NCI-H1694 (cell line): ENCODE measurements around the gene TGFBRAP1.

ENCODE experiments used
- DNase-seq: peaks from one replicate; lab custom pipeline; 2025; lab: John Stamatoyannopoulos, UW

The TGFBRAP1 gene

GRCh38 chr2:105313877-105314276 is 15.7 kb downstream of the TGFBRAP1 start:
- no peak for DNase-seq

GRCh38 chr2:105309147-105309545 is 20.4 kb downstream of the TGFBRAP1 start:
- no peak for DNase-seq

DNA sequence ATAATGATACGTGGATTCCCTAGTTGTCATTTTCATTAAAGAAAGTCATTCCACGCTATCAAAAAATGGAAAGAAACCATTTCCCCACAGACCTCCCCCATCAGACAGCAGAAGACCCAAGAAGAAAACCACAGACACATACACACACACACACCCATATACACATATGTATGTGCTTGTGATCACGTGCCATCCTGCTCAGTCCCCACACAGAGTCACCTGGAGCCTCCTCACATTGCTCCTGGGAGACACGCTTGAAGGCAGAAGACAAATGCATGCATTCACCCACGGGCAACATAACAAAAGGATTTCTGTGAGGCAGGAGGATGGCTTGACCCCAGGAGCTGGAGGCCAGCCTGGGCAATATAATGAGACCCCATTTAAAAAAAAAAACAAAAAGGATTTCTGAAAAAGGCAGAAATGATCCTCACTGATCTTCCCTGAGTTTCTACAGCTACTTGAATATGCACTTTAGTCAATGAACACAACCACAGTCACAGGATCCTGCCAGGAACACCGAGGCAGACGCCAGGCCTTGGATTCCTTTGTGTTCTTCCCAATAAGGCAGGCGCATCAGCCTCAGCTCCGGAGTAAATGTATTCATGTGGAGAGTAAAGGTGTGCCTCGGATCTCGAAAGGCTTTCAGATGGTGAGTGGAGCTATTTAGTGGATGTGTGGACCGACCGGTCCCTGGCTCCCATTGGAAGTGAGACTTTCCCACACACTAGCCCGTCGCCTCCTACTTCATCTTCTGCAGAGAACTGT is 21.0 kb downstream of the TGFBRAP1 start:
- DNase-seq = no peak

DNA sequence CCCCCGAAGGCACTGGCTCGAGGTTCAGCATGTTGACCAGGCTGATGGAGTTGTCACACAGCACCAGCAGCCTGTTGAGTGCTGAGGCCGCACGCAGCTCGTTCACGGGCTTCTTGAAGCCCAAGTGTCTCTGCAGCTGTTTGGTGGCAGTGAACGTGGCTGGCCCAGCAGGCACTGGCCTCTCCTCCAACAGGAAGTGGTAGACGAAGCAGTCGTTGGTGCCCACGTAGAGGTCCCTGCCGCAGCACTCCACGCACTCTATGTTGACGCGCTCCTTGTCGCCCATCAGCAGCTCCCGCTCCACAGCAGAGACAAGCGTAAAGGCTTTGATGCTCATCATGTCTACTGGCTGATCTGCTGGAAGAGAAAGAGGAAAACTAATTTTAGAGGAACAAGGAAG is 21.6 kb downstream of the TGFBRAP1 start:
- no peak for DNase-seq

GRCh38 chr2:105307550-105307949 is 22.0 kb downstream of the TGFBRAP1 start:
- DNase-seq = no peak

DNA sequence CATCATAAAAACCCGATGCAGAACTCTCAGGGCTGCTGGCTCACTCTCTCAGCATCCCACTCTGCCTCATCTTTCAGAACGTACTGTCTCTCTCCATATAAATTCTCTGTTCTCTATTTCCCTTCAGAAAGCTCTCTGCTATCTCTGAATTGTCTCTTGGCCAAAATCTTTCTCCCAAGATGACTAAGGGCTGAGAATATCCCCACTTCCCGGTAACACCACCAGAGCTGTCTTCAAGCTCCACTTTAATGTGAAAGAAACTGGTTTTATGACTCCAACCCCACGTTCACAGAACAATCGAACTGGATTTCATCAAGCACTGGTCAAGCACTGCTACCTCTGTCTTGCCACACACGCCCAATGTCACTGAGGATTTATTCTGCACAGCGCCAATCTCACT is 22.4 kb downstream of the TGFBRAP1 start:
- no peak for DNase-seq

DNA sequence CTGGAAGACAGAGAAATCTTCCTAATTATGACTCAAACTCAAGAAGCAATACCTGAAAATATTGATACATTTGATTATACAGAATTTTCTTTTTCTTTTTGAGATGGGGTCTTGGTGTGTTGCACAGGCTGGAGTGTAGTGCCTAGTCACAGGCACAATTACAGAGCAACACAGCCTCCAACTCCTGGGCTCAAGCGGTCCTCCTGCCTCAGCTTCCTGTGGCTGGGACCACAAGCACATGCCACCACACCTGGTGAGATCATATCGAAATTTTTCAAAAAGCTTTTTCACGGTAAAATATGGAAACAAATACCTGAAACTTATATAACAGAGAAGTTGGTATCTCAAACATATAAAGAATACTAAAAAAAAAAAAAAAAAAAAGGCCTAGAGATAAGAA is 27.9 kb downstream of the TGFBRAP1 start:
- DNase-seq = no peak

DNA sequence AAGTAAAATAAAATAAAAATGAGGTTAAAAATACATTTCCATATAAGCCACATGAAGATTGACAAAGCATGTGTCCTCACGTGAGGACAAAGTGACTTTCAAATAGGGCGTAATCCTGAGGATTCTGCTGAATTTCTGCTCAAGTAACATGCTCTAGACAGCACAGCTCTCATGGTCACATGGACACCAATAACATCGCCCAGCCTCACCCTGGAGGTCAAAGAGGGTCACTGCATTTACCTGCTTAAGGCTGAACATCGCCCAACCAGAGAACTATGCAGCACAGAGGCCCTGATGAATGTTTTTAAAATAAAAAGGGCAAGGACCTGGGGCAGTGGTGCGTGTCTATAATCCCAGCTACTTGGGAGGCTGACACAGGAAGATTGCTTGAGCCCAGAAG is 30.2 kb downstream of the TGFBRAP1 start:
- no peak for DNase-seq

DNA sequence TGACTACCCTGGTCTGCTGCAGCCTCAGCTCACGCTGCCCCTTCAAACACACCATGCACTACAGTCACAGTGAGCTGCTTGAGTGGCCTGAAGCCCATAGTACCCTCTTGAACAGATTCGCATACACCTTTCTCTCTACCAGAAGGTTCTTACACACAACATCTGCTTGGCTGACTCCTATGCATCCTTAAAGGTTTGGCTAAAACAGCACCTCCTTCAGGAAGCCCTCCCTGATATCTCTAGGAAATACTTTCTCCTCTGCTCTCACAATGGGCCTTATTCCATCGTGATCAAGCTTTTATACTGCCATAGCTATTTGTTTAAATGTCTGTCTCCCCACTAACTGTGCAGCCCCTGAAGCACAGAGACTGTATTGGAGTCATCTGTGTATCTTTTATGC is 31.5 kb downstream of the TGFBRAP1 start:
- DNase-seq = no peak

DNA sequence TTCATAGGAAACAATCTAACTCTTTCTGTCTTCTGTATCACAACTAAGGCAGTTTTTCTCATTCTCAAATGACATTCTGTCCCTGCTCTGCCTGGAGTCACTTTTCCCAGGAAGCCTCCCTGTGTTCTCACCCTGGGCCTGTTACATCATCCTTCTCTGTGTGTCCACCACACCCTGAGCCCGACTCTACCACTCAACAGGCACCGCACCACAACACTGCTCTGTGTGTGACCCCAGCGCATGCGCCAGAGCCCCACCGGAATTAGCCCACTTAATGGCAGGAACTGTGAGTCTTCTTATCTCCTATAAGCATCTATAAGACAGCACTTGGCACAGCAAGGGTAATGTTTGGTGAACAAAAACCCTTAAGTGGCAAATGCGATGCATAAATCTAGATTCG is 32.3 kb downstream of the TGFBRAP1 start:
- no peak for DNase-seq

DNA sequence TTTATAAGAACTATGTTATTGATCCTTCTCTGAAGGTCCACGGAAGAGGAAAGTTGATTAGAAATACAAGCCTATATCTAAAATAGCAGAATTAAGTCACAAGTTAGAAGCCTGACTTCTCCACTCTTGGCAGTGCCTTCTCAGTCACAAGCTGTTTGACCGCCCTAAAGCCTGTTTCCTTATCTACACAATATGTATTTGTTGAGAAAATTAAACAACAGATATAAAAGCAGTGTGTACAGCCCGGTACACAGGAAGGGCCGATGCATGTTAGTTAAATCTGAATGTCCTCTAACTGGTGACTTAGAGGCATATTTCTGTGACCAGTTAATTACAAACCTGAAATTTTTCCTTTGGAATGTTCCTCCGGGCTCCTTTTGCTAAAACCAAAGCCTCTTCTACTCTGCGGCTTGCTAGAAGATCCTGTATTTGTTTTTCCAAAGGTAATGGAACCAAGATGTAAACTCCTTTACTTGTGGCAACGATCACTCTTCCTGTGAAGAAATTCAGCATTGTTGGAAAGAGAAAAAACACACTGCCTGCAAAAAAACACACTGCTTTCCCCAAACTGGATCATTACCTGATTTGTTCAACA is 33.4 kb downstream of the TGFBRAP1 start:
- no peak for DNase-seq

- no peak for DNase-seq
Observed at GRCh38 chr2:105294844-105295481, 34.6 kb downstream of the TGFBRAP1 start.

DNA sequence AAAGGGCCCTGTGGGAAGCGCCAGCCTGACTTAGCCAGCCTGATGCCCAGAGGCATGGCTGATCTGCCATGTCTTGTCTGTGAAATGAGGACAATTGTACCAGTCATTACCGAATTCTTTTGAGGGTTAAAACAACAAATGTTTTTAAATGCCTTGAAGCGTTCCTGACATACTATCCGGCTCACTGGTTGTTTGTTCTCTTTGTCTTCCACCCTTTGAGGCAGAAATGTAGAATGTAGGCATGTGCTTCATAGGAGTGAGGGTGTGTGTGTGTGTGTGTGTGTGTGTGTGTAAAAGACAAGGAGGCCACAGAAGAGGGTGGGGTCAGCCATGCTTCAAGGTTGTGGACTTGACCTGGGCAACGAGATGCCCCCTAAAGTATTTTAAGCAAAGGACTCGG is 35.5 kb downstream of the TGFBRAP1 start:
- no peak for DNase-seq

DNA sequence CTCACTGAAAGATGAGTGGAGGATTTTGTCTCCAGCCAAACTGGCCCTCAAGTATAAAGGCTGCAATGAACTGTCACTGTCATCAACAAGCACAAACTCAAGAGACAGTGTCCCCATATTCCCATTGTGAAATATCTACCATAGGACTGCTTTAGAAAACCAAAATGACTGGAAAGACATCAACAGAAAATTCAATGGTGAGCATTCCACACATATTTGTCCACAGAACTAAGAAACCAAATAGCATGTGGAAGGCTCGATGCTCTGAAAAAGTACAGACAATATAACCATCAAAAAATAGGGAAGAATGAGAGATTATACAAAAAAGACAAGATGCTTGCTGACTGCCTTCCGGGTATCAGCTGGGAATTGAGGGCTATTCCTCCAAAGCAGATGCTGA is 37.6 kb downstream of the TGFBRAP1 start:
- DNase-seq = no peak

DNA sequence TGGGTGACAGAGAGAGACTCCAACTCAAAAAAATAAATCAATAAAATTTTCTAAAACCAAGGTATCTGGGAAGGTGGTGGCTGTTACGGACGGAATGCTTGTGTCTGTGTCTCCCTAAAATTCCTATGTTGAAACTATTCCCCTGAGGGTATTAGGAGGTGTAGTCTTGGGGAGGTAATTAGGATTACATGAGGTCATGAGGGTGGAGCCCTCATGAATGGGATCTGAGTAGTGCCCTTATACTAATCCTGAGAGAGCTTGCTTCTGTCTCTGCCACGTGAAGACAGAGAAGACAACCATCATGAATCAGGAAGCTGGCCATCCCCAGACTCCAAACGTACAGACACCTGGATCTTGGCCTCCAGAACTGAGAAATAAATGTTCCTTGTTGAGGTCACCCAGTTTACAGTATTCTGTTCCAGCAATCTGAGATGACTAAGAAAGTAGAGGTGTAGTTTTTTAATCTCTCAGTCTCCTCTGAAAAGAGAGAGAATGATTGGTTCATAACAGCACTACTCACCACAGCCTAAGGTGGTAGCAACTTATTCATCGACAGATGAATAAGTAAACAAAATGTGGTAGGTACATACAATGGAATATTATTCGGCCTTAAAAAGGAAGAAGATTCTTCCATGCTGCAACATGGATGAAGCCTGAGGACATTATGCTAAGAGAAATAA is 38.4 kb downstream of the TGFBRAP1 start:
- DNase-seq = no peak

- no peak for DNase-seq
Observed at GRCh38 chr2:105288133-105288532, 41.4 kb downstream of the TGFBRAP1 start.

DNA sequence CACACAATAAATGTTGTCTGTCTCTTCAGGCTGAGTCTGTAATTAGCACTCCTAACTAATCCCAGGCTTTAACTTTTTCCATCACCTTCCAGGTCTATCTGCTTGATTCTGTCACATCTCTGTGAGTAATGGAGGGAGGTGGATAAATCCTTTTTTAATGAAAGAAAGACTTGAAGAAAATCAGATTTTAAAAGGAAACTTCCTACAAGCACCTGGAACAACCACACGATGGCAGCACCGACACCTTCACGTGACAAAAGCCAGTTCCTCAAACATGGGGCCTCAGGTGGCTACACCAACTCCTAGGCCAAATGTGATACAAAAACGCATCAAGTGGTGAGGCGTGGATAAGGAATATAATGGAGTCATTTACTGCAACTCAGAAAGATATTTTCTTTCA is 41.8 kb downstream of the TGFBRAP1 start:
- DNase-seq = no peak

DNA sequence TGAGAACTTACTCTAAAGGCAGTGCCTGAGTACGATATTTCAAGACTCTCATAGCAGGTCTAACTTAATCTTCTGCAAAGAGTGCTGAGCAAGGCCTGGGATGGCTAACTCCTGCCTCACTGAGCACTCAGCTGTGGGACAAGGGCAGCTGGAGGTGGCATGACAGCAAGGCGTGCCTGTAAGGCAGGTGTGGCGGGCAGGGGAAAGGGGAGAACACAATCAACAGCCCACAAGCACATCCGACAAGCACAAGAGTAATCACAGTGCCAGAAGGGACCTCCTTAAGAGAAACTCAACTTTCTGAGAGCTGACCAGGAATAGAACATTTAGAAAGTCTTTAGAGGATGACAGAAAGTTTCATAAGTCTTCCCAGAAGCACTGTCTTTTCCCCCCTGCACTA is 46.0 kb downstream of the TGFBRAP1 start:
- DNase-seq = no peak

GRCh38 chr2:105280281-105280680 is 49.3 kb downstream of the TGFBRAP1 start:
- DNase-seq = no peak

DNA sequence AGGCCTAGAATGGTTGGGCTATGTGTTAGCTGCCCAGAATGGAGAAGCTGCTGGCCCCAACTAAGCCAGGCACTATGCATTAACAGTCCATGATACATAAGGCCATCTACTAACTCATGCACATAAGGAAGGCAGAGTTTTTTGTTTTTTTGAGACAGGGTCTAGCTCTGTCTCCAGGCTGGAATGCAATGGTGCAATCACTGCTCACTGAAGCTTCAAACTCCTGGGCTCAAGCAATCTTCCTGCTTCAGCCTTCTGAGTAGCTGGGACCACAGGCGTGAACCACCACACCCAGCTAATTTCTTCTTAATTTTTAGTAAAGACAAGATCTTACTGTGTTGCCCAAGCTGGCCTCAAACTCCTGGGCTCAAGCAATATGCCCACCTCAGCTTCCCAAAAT is 50.4 kb downstream of the TGFBRAP1 start:
- DNase-seq = no peak

- no peak for DNase-seq
Observed at GRCh38 chr2:105278654-105279053, 50.9 kb downstream of the TGFBRAP1 start.

- DNase-seq = no peak
Observed at GRCh38 chr2:105274046-105274445, 55.5 kb downstream of the TGFBRAP1 start.

DNA sequence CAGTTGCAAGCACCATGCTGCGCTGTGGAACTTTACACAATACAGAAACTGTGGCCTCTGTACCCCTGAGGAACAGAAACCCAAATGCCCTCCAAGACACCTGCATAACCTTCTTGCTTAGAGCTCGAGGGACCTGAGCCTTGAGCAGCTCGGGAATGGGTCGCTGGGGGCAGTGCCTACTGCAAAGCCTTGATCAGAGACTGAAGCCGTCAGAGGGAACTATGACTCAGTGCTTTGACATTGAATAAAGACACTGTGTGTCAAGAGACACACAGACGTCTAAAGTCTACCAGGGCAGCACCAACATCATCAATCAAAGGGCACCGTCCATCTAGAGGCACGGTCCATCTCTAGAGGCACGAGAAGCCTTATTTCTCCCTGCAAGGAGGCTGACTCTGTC is 57.4 kb downstream of the TGFBRAP1 start:
- no peak for DNase-seq
